ENCODE measurements around the gene IFNGR1. TPM values are rescaled to one million over a fixed set of nuclear protein-coding genes. Genes with fewer than 3 reads are reported as not detected.

IFNGR1 gene
- total RNA-seq, 1 experiment from 2014 or later = 27.1 TPM

- no peaks in the 10 kb centered on the region for H3K4me1 ChIP-seq (ENCODE audit: control insufficient read depth in 1 of 2, insufficient read depth in 2 of 2, low read length in 2 of 2)
- POLR2A ChIA-PET = no interaction called here
- ATAC-seq (no peak), DNase-seq (ENCODE audit: low read depth, low spot score) (no peak)
- intact Hi-C loops (cut with micrococcal nuclease) = loop anchor here (1.0 to 5.0 kb wide), 2 partner anchors 72 to 199 kb away; no protein-coding TSS in a partner anchor
- CTCF ChIA-PET = interaction anchor here (0.8 to 2.4 kb wide), 8 partner anchors 16 to 475 kb away, joined by 3 to 25 read pairs (median 5); no protein-coding TSS in a partner anchor
- H3K9me3 ChIP-seq (ENCODE audit: control insufficient read depth in 1 of 2, insufficient read depth in 1 of 2, low read depth in 1 of 2, low read length in 2 of 2) = no peaks in the 10 kb centered on the region
- no peaks in the 10 kb centered on the region for H4K20me1 ChIP-seq (ENCODE audit: insufficient read depth)
- H3K4me2 ChIP-seq (ENCODE audit: low read length) = no peak overlapping the region
- H3K27me3 ChIP-seq (ENCODE audit: insufficient read depth, low read length) = no peaks in the 10 kb centered on the region
- H3K79me2 ChIP-seq (ENCODE audit: insufficient read depth, low read length) = no peaks in the 10 kb centered on the region
- no peak for TF ChIP-seq ZNF274 (IDR thresholded peaks at IDR 0.05; ENCODE audit: low read depth, low read length)
- TF ChIP-seq, protein P1, sequence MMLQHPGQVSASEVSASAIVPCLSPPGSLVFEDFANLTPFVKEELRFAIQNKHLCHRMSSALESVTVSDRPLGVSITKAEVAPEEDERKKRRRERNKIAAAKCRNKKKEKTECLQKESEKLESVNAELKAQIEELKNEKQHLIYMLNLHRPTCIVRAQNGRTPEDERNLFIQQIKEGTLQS (IDR thresholded peaks at IDR 0.05) = no peak
- no peak for TF ChIP-seq YY1 (IDR thresholded peaks at IDR 0.05; ENCODE audit: extremely low read depth, insufficient replicate concordance, low read depth, low read length)
- TF ChIP-seq, protein P2, sequence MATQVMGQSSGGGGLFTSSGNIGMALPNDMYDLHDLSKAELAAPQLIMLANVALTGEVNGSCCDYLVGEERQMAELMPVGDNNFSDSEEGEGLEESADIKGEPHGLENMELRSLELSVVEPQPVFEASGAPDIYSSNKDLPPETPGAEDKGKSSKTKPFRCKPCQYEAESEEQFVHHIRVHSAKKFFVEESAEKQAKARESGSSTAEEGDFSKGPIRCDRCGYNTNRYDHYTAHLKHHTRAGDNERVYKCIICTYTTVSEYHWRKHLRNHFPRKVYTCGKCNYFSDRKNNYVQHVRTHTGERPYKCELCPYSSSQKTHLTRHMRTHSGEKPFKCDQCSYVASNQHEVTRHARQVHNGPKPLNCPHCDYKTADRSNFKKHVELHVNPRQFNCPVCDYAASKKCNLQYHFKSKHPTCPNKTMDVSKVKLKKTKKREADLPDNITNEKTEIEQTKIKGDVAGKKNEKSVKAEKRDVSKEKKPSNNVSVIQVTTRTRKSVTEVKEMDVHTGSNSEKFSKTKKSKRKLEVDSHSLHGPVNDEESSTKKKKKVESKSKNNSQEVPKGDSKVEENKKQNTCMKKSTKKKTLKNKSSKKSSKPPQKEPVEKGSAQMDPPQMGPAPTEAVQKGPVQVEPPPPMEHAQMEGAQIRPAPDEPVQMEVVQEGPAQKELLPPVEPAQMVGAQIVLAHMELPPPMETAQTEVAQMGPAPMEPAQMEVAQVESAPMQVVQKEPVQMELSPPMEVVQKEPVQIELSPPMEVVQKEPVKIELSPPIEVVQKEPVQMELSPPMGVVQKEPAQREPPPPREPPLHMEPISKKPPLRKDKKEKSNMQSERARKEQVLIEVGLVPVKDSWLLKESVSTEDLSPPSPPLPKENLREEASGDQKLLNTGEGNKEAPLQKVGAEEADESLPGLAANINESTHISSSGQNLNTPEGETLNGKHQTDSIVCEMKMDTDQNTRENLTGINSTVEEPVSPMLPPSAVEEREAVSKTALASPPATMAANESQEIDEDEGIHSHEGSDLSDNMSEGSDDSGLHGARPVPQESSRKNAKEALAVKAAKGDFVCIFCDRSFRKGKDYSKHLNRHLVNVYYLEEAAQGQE (IDR thresholded peaks at IDR 0.05; ENCODE audit: low read depth) = no peak
- TF ChIP-seq EZH2 (IDR thresholded peaks at IDR 0.05) = no peak
- no peak for TF ChIP-seq RAD21 (IDR thresholded peaks at IDR 0.05; ENCODE audit: low read depth)
- no peak for TF ChIP-seq ELF1 (IDR thresholded peaks at IDR 0.05; ENCODE audit: borderline replicate concordance, low read depth)
- no peak for TF ChIP-seq SP1 (IDR thresholded peaks at IDR 0.05; ENCODE audit: low read depth)
- no peak for TF ChIP-seq SIN3A (IDR thresholded peaks at IDR 0.05; ENCODE audit: low read depth)
- TF ChIP-seq, protein P3, sequence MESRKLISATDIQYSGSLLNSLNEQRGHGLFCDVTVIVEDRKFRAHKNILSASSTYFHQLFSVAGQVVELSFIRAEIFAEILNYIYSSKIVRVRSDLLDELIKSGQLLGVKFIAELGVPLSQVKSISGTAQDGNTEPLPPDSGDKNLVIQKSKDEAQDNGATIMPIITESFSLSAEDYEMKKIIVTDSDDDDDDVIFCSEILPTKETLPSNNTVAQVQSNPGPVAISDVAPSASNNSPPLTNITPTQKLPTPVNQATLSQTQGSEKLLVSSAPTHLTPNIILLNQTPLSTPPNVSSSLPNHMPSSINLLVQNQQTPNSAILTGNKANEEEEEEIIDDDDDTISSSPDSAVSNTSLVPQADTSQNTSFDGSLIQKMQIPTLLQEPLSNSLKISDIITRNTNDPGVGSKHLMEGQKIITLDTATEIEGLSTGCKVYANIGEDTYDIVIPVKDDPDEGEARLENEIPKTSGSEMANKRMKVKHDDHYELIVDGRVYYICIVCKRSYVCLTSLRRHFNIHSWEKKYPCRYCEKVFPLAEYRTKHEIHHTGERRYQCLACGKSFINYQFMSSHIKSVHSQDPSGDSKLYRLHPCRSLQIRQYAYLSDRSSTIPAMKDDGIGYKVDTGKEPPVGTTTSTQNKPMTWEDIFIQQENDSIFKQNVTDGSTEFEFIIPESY (IDR thresholded peaks at IDR 0.05; ENCODE audit: extremely low read depth, insufficient replicate concordance, low read length) = no peak
- RAD21 ChIA-PET (ENCODE audit: low non-redundant PET in 1 of 2, low total read pairs in 2 of 2, uncharacterized antibody in 2 of 2, unreplicated experiment in 2 of 2) = interaction anchor here (0.7 to 1.5 kb wide), 2 partner anchors 72 to 90 kb away, joined by 4 to 5 read pairs; no protein-coding TSS in a partner anchor
- BruUV-seq (replicated peaks) = no TSS peak
- no peak overlapping the region for H2AFZ ChIP-seq (ENCODE audit: low read depth, low read length, poor library complexity, severe bottlenecking)
- H3K4me3 ChIP-seq (replicated peaks in 1 of 2; ENCODE audit: low read depth in 1 of 2, low read length in 2 of 2) = no peak overlapping the region
- no peak overlapping the region for H3K27ac ChIP-seq (ENCODE audit: low read depth, low read length)
- H3K36me3 ChIP-seq (ENCODE audit: control insufficient read depth in 1 of 2, insufficient read depth in 2 of 2, low read length in 2 of 2) = no peaks in the 10 kb centered on the region
- no peak overlapping the region for H3K9ac ChIP-seq (ENCODE audit: low read length)
- H3K9me2 ChIP-seq (ENCODE audit: insufficient read depth) = no peaks in the 10 kb centered on the region
Observed at GRCh38 chr6:137166247-137167098, 52.7 kb downstream of the IFNGR1 start.

All from HCT116 (cell line).